GM19372 (cell line): ENCODE results near the gene IGF2.

Experiments used
- ATAC-seq: cut with Tn5 transposase; IDR thresholded peaks from one replicate; pipeline ENCODE4 v1.9.1; 2021; ENCODE audit warnings: mild to moderate bottlenecking, low read depth, moderate library complexity; ENCODE audit not compliant: unreplicated experiment

The IGF2 gene

GRCh38 chr11:2171591-2172003 lies 32.4 kb upstream of the IGF2 start, which contains the start of gene TH:
Gene TH (minus strand): TSS chr11:2171815. CDS start chr11:2171786, 29 bp downstream.
- ATAC-seq, result no peak

- ATAC-seq, result no peak
Observed at GRCh38 chr11:2169626-2170570, 30.7 kb upstream of the IGF2 start.

- ATAC-seq, result no peak
Observed at GRCh38 chr11:2169005-2169378, 29.8 kb upstream of the IGF2 start.

GRCh38 chr11:2168286-2169004 lies 29.3 kb upstream of the IGF2 start:
- no peak for ATAC-seq

GRCh38 chr11:2167141-2168045 lies 28.2 kb upstream of the IGF2 start:
- no peak for ATAC-seq

- no peak for ATAC-seq
Observed at GRCh38 chr11:2166091-2166851, 27.1 kb upstream of the IGF2 start.

GRCh38 chr11:2165571-2165970 lies 26.4 kb upstream of the IGF2 start:
- no peak for ATAC-seq

- no peak for ATAC-seq
Observed at GRCh38 chr11:2164861-2165555, 25.8 kb upstream of the IGF2 start.

GRCh38 chr11:2164081-2164480 lies 24.9 kb upstream of the IGF2 start:
- ATAC-seq, result no peak

GRCh38 chr11:2163428-2163978 lies 24.3 kb upstream of the IGF2 start:
- ATAC-seq, result no peak

- no peak for ATAC-seq
Observed at GRCh38 chr11:2160736-2161259, 21.6 kb upstream of the IGF2 start, which contains the start of gene INS. Gene INS (minus strand): TSS chr11:2161209. CDS start chr11:2160971, 238 bp downstream.

GRCh38 chr11:2159536-2160413 lies 20.6 kb upstream of the IGF2 start:
- ATAC-seq, result no peak

- ATAC-seq, result no peak
Observed at GRCh38 chr11:2158966-2159365, 19.8 kb upstream of the IGF2 start.

GRCh38 chr11:2158296-2158737 lies 19.1 kb upstream of the IGF2 start:
- ATAC-seq, result no peak

GRCh38 chr11:2157294-2158040 lies 18.3 kb upstream of the IGF2 start:
- ATAC-seq, result no peak

GRCh38 chr11:2156416-2157182 lies 17.4 kb upstream of the IGF2 start:
- no peak for ATAC-seq
